ENCODE measurements around the gene CTAGE9. TPM values are rescaled to one million over a fixed set of nuclear protein-coding genes. Genes with fewer than 3 reads are reported as not detected.

Gene CTAGE9
- total RNA-seq, 1 donor from 2014 or later: not detected

DNA sequence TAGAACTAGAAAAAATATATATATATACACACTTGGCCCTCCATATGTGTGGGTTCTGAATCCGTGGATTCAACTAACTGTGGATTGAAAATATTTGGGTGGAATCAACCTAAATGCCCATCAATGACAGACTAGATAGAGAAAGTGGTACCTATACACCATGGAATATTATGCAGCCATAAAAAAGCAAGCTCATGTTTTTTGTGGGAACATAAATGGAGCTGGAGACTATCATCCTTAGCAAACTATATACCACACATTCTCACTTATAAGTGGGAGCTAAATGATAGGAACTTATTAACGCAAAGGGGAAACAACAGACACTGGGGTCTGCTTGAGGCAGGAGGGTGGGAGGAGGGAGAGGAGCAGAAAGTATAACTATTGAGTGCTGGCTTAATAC is 37.6 kb downstream of the CTAGE9 start:
- no peak for DNase-seq (ENCODE audit: low spot score)

DNA sequence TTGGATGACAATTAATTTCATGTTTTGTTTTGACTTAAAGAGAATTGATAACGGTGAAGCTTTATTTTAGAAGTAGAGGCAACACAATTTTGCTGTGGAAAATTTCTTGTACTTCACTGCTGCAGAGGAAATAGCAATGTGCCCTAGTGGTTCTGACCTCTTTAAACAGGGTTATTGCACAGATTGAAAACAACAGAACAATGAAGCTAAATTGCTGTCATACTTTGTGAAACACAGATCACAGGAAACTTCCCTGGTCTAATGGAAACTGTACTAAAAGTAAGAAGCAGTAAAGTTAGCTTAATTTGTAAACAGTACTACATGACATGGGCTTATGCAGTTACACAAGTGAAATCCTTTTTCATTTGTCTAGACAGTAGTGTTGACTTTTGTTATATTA is 40.9 kb downstream of the CTAGE9 start:
- no peak for DNase-seq (ENCODE audit: low spot score)

GRCh38 chr6:131663578-131664165 is 47.1 kb downstream of the CTAGE9 start:
- DNase-seq (ENCODE audit: low spot score): no peak

DNA sequence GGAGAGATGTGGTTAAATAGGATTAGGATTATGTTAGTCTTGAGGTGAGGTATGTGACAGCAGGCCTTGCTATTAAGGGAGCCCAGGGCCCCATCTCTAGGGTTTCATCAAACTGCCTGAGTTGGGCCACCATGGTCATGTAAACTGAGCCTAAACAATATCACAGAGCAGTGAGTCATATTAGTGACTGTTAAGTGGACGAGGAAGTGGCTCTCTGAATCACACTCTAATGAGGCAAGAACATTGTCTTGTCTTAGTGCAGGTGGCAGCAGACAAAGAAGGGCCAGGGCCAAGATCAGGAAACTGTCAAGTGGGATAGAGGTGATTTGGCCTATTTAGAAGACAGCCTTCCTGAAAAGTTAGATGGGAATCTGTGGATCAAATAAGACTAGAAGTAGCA is 50.6 kb downstream of the CTAGE9 start:
- DNase-seq (ENCODE audit: low spot score): no peak

Other genes with a start within 250 kb of the CTAGE9 start
- gene ARG1, start 137.8 kb downstream of the CTAGE9 start, total RNA-seq: 10.0 TPM
- gene MED23, start 82.8 kb downstream of the CTAGE9 start, total RNA-seq: 19.3 TPM
- gene ENPP3, start 73.7 kb downstream of the CTAGE9 start, total RNA-seq: 0.48 TPM
- gene OR2A4, start 9.6 kb downstream of the CTAGE9 start, total RNA-seq: not detected
- 32.1 TPM for gene ENPP1, start 97.0 kb upstream of the CTAGE9 start, total RNA-seq
- 99.8 TPM for gene CCN2, start 240.4 kb upstream of the CTAGE9 start, total RNA-seq